ENCODE results near the gene OR2L5. TPM values are rescaled to one million over a fixed set of nuclear protein-coding genes. Genes with fewer than 3 reads are reported as not detected.

The OR2L5 gene
- total RNA-seq, 1 experiment from 2014 or later: not detected

DNA sequence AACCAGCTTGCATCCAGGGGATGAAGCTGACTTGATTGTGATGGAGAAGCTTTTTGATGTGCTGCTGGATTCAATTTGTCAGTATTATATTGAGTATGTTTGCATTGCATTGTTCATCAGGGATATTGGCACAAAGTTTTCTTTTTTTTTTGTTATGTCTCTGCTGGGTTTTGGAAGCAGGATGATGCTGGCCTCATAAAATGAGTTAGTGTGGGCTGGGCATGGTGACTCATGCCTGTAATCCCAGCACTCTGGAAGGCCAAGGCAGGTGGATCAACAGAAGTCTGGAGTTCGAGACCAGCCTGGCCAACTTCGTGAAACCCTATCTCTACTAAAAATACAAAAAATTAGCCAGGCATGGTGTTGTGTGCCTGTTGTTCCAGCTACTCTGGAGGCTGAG is 41.8 kb downstream of the OR2L5 start:
- peaks cover 72 to 76% of the 10 kb centered on the region in 2 experiments for H3K9me3 Mint-ChIP-seq

More for the DNA sequence above, 41.8 kb downstream of the OR2L5 start:
- H3K4me3 Mint-ChIP-seq: no peak overlapping the region; a peak in 1 of 5 replicates
- H3K9ac ChIP-seq (ENCODE audit: extremely low read depth, insufficient read length, low read length): no peak overlapping the region
- H3K23ac ChIP-seq (ENCODE audit: insufficient read length, low read depth, low read length): no peak overlapping the region
- no peaks in the 10 kb centered on the region for H3K4me1 Mint-ChIP-seq
- no peak overlapping the region for H3K4me2 ChIP-seq (ENCODE audit: insufficient read depth, insufficient read length, low read length)
- H3K27ac ChIP-seq (ENCODE audit: insufficient read length, low read depth, low read length): no peak overlapping the region
- no peak overlapping the region for H3K27ac Mint-ChIP-seq
- peaks cover 41% of the 10 kb centered on the region for H3K9me3 ChIP-seq (ENCODE audit: control insufficient read depth, low read depth, low read length)
- no peak for DNase-seq
- no peak overlapping the region for H2BK5ac ChIP-seq (ENCODE audit: insufficient read length, low read length)
- H2BK12ac ChIP-seq (ENCODE audit: insufficient read length, low read depth, low read length): no peak overlapping the region
- H2BK15ac ChIP-seq (ENCODE audit: low read depth, low read length): no peak overlapping the region
- H3K27me3 Mint-ChIP-seq (ENCODE audit: low read depth): no peaks in the 10 kb centered on the region; the same call in 1 of the 2 replicates
- H3K56ac ChIP-seq (ENCODE audit: insufficient read length, low read depth, low read length): no peak overlapping the region
- no peak overlapping the region for H2BK20ac ChIP-seq (ENCODE audit: low read depth, low read length, poor library complexity, severe bottlenecking)
- no peaks in the 10 kb centered on the region for H3K27me3 ChIP-seq (ENCODE audit: insufficient read depth, low read length)
- H2BK120ac ChIP-seq (ENCODE audit: low read depth, low read length, poor library complexity, severe bottlenecking): no peak overlapping the region
- H3K18ac ChIP-seq (ENCODE audit: insufficient read length, low read depth, low read length): no peak overlapping the region
- H3K4ac ChIP-seq (ENCODE audit: low read depth, low read length): no peak overlapping the region
- no peak overlapping the region for H2AK5ac ChIP-seq (ENCODE audit: insufficient read length, low read length)
- no peak overlapping the region for H3K14ac ChIP-seq (ENCODE audit: insufficient read depth, low read length)
- peaks cover 9 to 34% (median 13%) of the 10 kb centered on the region in 3 experiments; a peak in 6 of 7 replicates for H3K36me3 Mint-ChIP-seq (ENCODE audit: insufficient read depth in 1 of 3, low read depth in 3 of 3)
- H4K5ac ChIP-seq (ENCODE audit: insufficient read length, low read depth, low read length): no peak overlapping the region
- TF ChIP-seq, protein P1, sequence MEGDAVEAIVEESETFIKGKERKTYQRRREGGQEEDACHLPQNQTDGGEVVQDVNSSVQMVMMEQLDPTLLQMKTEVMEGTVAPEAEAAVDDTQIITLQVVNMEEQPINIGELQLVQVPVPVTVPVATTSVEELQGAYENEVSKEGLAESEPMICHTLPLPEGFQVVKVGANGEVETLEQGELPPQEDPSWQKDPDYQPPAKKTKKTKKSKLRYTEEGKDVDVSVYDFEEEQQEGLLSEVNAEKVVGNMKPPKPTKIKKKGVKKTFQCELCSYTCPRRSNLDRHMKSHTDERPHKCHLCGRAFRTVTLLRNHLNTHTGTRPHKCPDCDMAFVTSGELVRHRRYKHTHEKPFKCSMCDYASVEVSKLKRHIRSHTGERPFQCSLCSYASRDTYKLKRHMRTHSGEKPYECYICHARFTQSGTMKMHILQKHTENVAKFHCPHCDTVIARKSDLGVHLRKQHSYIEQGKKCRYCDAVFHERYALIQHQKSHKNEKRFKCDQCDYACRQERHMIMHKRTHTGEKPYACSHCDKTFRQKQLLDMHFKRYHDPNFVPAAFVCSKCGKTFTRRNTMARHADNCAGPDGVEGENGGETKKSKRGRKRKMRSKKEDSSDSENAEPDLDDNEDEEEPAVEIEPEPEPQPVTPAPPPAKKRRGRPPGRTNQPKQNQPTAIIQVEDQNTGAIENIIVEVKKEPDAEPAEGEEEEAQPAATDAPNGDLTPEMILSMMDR (conservative IDR thresholded peaks at IDR 0.05): no peak
- H3K79me2 ChIP-seq (ENCODE audit: insufficient read depth, low read length): no peaks in the 10 kb centered on the region
- no peaks in the 10 kb centered on the region for H4K20me1 ChIP-seq (ENCODE audit: control insufficient read depth, insufficient read depth, insufficient read length)
- H3K79me1 ChIP-seq (ENCODE audit: insufficient read depth, low read depth, low read length, poor library complexity, severe bottlenecking): no peaks in the 10 kb centered on the region
- H2AFZ ChIP-seq (ENCODE audit: low read length): no peak overlapping the region
- H4K91ac ChIP-seq (ENCODE audit: insufficient read length, low read depth, low read length): no peak overlapping the region
- no peak overlapping the region for H4K8ac ChIP-seq (replicated peaks; ENCODE audit: insufficient read length, low read depth, low read length)
- WGBS (ENCODE audit: extremely low coverage, insufficient read length, low lambda C conversion rate): no CpG with 5 or more reads among the region's 2 CpGs
- no peak overlapping the region for H3T11ph ChIP-seq (ENCODE audit: low read length)
- H3K4me1 ChIP-seq (ENCODE audit: insufficient read depth, low read length): no peaks in the 10 kb centered on the region
- H3K23me2 ChIP-seq (ENCODE audit: insufficient read length, low read depth, low read length, poor library complexity, severe bottlenecking): no peaks in the 10 kb centered on the region

Data from H9 (cell line).